Astrocyte (in vitro differentiated cells and primary cell): ENCODE results near the gene STX11.

Source experiments
- EZH2 ChIP-seq: IDR thresholded peaks from 2 replicates; pipeline ENCODE4 v1.6.1; 2012; ENCODE audit warnings: mild to moderate bottlenecking, low read length, inconsistent platforms; ENCODE audit not compliant: insufficient read depth
- TF ChIP-seq, protein P1 (sequence below): IDR thresholded peaks from 2 replicates; pipeline ENCODE4 v1.5.1; 2011; ENCODE audit warnings: low read depth, mild to moderate bottlenecking, inconsistent platforms, low read length, moderate library complexity; ENCODE audit not compliant: insufficient read depth

- TF ChIP-seq, protein P1, sequence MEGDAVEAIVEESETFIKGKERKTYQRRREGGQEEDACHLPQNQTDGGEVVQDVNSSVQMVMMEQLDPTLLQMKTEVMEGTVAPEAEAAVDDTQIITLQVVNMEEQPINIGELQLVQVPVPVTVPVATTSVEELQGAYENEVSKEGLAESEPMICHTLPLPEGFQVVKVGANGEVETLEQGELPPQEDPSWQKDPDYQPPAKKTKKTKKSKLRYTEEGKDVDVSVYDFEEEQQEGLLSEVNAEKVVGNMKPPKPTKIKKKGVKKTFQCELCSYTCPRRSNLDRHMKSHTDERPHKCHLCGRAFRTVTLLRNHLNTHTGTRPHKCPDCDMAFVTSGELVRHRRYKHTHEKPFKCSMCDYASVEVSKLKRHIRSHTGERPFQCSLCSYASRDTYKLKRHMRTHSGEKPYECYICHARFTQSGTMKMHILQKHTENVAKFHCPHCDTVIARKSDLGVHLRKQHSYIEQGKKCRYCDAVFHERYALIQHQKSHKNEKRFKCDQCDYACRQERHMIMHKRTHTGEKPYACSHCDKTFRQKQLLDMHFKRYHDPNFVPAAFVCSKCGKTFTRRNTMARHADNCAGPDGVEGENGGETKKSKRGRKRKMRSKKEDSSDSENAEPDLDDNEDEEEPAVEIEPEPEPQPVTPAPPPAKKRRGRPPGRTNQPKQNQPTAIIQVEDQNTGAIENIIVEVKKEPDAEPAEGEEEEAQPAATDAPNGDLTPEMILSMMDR: no peak
- TF ChIP-seq EZH2: no peak
Measured at GRCh38 chr6:144131248-144131709, 19.0 kb upstream of the STX11 start.
